ENCODE measurements around the gene SNAP23.

SNAP23 gene

DNA sequence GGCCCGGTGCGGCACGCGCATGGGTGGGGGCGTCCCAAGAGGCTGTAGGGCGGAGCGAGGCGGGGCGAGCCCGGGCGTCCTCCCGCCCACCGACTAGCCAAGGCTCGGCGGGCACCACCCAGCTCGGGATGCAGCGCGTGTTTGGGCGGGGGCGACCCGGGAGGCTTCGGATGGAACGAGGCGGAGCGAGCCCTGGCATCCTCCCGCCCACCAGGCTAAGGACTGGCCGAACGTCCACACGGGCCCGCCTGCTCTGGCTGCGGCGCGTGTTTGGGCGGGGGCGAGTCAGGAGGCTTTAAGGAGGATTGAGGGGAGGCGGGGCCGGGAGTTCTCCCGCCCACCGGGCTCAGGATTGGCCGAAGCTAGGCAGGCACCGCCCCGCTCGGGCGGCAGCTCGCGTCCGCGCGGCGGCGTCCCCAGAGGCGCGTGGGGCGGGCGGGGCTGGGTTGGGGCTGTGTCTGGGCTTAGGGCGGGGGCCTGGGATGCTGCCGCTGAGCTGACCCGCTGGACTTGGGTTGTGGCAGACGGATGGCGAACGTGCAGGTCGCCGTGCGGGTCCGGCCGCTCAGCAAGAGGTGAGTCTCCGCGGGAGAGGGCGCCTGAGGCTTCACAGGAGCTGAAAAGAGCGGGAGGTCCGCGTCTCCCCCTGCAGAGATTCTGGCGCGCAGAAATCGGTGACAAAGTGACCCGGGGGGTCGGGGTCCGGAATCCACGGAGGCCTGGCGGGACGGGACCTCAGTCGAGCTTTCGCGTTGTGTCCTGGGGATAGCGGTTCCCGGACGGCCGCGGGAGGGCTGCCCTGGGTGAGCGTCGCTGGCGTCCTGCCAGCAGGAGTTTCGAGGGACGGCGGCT, 80.0 kb downstream of the SNAP23 start, which contains the start of gene STARD9:
TSS of gene STARD9 (plus strand) at position 419 of the 852 bp plus-strand sequence. CDS start at position 529, 110 bp downstream.
- peak; percentile 97 for DNase-seq (ENCODE audit: low read depth)

DNA sequence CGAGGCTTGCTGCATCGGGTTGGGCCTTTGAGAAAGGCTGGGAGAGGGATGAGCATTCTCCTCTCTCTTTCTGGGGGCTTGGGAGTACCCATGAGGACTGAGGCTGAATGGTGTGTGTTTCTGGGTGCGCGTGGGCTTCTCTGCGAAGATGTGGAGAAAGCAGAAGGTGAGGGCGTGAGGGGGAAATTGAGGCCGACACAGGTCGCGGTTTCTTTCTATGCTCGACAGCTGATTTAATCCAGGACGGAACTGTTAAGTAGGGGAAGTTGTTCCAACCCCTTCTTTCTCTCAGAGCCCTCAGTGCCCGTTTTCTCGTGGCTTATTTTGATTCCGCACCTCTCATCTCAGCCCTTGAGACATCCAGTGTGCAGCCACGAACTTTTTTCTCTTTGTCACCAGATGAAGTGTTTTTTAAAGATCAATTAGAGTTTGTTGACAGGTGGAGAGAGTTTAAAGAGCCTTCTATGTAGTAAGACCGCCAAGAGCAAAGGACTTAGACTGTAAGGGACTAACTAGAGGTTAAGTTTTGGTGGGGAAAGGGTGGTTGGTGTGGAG, 80.7 kb downstream of the SNAP23 start:
- DNase-seq (ENCODE audit: low read depth) = no peak

DNA sequence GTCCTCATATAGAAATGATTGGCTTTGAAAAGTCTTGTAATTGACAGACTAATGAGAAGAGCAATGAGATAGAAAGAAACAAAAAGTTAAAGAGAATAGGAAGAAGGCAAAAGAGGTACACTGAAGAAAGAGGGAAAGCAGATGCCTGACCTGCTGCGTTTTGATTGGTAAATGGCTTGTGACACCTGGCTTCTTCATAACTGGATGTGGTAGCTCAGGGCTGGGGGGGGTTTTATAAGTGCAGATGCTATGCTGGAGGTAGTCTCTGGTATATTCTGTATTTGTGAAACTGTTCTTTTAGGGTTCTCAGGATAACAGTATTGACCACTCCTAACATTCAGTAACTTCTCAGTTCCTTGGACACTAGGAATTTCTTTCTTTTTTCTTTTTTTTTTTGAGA, 81.3 kb downstream of the SNAP23 start:
- no peak for DNase-seq (ENCODE audit: low read depth)

DNA sequence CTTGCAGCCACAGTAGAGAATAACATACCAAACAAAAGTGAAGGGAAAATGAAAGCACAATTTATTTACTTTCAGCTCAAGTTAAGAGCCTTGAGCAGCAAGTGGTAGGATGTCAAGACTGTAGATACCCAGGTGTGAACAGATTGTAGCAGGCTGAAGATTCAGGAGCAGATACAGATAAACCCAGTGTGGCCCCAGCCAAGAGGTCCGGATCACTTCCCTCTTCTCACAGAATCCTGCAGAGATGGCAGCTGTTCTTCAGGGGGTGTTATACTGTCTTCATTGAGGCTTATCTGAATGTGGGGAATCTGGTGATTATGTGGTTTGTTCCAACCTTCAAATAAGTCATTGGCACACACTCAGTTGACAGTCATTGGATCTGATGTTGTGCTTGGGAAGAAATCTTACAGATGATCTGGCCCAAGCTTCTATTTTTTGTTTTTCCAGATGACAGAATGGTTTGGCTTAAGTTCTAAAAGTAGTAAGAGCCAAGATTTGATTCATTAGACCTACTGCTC, 82.1 kb downstream of the SNAP23 start:
- peak; percentile 49 for DNase-seq (ENCODE audit: low read depth)

DNA sequence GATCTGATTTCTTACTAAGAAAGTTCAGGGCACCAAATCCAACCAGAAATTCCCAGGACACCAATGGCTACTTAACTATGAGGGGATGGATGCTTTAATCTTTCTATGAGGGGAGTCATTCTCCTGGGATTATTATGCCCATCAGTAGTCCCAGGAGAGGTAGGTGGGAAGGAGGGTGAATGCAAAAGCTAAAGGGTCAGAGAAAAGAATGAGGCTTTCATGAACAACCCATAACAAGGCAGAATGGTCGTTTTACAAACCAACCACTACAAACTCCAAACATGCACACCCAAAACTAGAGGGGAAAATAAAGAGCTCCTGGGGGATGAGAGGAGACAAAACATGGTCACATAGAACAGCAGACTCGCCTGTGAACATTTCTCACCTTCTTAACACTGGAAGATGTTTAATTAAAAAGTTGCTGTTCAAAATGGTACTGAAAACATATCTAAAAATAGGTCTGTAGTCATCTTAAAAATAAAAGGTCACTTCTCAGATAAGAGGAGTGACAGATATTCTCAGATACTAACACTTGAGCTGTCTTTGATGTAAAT, 83.6 kb downstream of the SNAP23 start:
- no peak for DNase-seq (ENCODE audit: low read depth)

DNA sequence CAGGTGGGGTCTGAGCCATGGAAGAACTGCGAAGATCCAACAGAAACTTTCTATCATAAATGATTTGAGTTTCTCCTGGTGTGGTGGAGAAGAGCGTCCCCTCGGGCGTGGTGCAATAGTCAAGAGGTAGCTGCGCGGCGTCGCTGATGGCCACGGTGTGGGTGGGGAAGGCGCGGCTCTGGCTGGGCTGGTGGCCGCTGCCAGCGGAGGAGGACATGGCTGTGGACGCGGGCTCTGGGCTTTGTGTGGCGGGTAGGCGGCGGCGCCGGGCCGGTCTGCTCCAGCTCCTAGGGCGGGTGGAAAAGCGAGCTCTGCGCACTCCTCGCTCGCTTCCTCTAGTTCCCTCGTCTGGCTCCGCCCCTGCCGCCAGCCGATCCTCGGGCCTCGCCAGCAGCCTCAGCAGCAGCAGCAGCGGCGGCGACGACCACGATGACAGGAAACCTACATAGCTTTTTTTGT, 85.9 kb downstream of the SNAP23 start:
- DNase-seq (ENCODE audit: low read depth) = peak; percentile 44

All from GM04504 (cell line).